Non-pigmented ciliary epithelial cell (primary cell): Measurements from ENCODE around the gene MGRN1.

Experiments used
- DNase-seq: peaks from one replicate; pipeline ENCODE4 v3.0.0-alpha.2; 2010; ENCODE audit warnings: low read depth

The MGRN1 gene

DNA sequence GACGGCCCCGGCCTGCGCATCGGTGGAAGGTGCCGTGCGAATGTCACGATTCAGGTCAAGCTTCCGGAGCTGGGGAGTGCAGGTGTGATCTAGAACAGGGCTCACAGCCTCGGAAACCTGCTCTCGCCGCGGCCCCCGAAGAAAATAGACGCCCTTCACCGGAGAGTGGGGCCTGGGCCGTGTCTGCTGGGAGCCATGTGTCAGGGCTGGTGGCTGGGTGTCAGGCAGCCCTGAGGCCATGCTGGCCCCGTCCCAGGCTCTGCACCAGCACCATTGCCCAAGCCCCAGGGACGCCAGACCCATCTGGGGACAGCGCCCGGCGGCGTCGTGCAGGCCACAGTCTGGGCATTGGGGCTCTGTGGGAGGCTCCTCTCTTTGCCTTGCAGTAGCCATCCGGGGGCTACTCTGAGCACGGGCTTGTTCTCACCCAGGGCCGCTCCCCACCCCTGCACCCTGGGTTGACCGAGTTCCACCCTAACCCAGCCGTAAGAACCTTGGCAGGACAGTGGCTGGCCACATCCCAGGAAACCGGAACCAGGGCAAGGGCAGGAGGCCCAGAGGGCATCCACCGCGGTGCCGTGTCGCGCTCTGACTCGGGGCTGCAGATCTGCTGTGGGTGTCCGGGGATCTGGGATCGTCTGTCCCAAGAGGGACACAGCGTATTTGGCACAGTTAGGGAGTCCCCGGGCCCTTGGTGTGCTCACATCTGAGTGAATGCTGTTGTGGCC lies 63.5 kb downstream of the MGRN1 start:
- no peak for DNase-seq

DNA sequence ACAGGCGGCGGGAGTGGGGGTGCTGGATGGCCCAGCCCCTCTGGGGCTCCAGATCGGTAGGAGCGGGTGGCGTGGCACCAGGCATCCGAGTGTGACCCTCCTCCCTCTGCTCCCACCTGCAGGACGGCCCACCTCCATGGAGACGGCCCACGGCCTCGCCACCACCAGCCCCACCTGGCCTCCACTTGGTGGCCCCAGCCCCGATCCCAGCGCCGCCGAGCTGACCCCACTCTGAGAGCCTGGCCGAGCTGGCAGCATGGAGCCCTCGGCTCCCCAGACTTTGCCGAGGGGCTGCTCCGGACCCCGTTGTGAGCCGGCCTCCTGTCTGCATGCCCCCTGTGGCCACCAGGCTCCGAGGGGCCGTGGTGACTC lies 64.0 kb downstream of the MGRN1 start:
- DNase-seq, result no peak

DNA sequence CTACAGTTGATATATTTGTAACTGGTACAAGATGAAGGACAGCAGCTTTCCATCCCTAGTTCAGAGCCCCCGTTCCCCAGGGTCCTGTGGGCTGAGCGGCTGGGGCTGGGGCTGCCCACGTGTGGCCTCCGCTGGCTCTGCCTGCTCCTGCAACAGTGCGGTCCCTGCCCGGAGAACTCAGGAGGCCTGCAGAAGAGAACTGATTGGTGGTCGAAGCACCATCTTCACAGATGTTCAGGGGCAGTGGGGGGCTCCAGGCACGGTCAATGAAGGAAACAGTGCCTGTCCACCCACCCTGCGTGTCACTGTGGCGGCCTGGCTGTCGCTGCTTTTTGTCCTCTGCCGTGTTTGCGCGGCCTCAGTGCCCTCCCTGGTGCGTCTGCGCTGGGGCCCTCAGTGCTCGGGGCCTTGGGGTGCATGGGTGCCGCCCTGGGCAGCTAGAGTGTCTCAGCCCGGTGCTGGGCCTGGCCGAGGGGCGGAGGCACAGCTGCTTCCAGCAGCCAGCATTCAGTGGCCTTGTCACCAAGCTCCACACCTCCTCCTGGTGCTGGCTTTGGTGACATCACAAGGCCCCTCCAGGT lies 64.6 kb downstream of the MGRN1 start:
- no peak for DNase-seq

- DNase-seq, result no peak
These were observed 65.5 kb downstream of the MGRN1 start for GRCh38 chr16:4689864-4690704.

DNA sequence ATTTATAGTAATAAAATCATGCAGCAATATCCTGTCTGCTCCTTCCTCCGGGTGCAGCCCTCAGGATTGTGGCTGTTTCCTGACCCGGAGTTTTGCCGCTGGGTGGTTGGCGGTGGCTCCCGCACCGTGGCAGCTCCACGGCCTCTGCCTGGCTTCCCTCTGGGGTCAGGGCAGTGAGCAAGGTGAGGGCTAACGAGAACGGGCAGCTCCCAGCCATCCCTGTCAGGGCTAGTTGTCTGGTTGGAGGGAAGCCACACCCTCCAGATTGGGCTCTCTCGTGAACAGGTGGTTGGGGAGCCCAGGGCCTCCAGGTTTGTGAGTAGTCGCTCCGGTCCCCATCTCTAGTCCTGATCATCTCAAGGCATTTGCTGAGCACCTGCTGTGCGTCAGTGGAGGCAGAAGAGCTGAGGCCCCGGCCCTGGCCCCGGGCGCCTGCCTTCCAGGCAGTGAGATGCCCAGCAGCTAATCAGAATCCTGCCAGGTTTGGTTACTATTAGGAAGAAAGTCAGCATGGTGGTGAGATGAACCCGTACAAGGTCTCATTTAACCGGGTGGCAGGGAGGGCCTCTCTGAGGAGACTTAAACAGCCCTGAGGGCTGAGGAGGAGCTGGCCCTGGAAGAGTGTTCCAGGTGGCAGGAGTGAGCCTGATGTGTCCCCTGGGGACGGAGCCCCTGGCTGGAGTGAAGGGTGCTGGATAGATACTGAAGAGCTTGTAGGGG lies 66.5 kb downstream of the MGRN1 start:
- no peak for DNase-seq

GRCh38 chr16:4691666-4692412 lies 67.2 kb downstream of the MGRN1 start:
- no peak for DNase-seq

- DNase-seq, result no peak
These were observed 68.1 kb downstream of the MGRN1 start for GRCh38 chr16:4692460-4693295.

- DNase-seq, result peak; percentile 60
These were observed 68.8 kb downstream of the MGRN1 start, which contains the start of gene NUDT16L1 for GRCh38 chr16:4693296-4693955. Gene NUDT16L1 (plus strand): TSS chr16:4693562. CDS start chr16:4693727, 165 bp downstream.

DNA sequence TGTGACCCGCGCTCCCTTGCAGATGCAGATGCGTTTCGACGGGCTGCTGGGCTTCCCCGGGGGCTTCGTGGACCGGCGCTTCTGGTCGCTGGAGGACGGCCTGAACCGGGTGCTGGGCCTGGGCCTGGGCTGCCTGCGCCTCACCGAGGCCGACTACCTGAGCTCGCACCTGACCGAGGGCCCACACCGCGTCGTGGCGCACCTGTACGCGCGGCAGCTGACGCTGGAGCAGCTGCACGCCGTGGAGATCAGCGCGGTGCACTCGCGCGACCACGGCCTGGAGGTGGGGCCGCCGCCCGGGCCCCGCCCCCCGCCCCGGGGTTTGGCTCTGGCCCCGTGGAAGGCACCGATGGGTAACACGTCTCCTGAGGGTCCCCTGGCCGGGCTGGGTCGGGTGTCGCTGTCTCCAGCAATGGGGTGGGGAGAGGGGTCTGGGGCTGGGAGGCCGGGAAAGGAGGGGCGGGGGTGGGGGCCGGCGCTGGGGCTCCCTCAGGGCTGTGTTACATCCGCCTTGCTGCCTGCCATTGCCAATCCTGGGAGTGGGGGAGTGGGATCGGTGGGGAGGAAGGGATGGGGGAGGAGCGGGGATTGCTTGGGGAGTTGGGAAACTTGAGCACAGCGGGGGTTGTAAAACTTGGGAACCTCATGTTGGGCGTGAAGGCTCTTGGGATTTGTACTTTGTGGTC lies 69.5 kb downstream of the MGRN1 start:
- peak; percentile 22 for DNase-seq

GRCh38 chr16:4694642-4695451 lies 70.2 kb downstream of the MGRN1 start:
- DNase-seq, result no peak

DNA sequence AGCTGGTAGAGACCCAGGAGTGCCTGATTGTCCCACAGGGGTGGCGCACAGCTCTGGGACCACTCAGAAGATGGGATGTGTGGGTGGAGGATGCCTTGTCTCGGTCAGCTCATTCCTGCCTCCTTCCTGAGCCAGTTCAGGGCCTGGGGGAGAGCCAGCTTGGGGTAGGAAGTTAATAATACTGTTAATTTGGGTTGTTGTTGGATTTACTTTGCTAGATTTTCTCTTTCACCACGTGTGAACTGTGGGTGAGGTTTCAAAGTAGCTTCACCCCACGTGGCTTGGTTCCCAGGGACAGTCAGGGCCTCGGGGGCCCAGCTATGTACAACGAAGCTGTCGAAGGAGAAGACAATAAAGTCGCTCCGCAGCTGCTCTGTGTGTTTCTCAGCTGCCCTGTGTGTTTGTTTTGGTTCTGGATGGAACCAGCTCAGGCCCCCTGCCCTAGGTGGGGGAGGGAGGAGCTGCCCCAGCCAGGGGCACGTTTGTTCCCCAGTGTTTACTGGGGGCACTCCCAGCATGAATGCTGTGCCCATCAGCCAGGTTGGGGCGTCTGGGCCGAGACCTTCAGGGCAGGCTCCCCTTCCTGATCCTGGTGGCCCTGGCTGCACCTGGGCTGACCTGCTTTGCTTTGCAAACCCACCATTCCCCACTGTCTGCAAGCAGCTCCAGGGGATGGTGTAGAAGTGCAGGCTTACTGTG lies 71.0 kb downstream of the MGRN1 start:
- no peak for DNase-seq

DNA sequence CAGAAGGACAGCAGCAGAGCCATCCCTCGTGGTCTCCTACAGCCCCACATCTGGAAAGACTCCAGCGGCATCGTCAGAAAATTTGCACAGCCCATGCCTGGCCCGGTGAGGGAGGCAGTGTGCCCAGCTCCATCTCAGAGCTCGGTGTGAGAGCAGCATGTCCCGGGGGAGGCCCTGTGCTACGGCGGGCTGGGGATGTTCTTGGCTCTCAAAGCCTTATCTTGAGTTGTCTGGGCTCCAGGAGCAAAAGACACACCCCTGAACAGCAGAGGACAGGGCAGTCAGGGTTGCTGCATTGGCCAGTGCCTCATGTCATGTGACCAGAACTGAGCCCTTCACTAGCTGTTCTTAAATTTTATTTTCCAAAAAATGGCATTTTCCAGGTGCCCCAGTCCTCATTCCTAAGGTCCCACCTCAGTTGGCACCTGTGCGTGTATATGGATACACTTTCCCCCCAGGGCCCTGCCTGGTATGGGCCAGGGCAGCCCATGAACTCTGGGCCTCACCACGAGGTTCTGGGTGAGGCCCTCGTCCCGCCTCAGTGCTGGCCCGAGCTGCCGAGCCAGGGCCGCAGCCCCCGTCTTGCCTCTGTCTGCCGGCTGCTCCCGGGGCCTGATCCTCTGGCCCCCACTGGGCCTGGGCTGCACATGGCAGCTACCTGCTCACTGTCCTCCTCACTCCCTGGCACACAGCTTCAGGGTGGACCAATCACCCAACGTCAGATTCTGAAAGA lies 71.7 kb downstream of the MGRN1 start:
- no peak for DNase-seq

GRCh38 chr16:4696905-4697847 lies 72.5 kb downstream of the MGRN1 start:
- DNase-seq, result no peak

DNA sequence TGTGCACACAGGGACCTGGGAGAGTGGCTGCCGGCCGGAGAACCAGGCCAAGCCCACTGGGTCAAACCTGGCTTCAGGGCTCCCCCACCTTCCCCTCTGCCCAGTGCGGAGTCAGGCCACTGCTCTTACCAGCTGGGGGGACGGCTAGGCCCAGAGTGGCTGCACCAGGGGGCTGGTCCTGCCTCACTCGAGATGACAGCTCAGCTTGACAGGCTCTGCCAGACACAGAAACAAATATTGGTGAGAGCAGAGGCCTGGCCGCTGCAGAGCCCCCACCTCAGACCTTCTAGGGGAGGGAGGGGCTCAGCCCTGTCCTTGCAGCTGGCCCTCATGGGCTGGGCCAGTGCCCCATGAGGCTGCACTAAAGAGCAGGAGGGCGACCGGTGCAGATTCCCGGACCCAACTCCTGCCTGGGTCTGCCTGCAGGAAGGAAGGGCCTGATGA lies 73.2 kb downstream of the MGRN1 start:
- DNase-seq, result no peak

DNA sequence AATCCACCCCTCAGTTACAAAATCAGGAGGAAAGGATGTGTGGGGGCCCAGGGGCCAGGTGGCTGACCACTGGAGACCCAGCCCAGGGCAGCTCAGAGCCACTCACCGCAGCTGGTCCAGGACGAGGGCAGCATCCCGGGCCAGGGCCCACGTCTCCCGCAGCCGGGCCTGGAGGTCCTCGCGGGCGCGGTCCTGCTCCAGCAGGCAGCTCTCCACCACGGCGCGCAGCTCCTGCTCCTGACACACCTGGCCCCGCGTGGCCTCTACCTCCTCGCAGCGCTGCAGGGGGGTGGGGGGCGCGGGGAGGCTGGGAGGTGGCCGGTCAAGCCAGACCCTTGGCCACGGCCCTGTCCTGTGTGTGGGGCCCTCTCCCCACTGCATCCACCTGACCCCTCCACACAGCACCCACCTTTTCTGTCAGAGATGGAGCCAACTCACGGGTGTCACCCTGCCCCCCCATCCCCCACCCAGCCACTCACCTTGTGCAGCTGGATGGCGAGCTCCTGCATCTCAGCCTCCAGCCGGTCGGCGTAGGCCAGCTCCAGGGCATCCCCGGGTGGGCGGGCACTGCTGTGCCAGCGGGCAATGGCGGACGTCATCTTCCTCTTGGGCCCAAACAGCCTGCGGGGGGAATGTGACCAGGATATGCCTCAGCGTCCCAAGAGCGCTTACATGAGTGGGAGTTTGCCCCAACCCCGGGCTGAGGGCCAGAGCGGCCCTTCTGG lies 73.9 kb downstream of the MGRN1 start:
- no peak for DNase-seq
